WTC11 (cell line): ENCODE measurements around the gene TNRC6A. TPM values are rescaled to one million over a fixed set of nuclear protein-coding genes. Genes with fewer than 3 reads are reported as not detected.

ENCODE experiments used
- ATAC-seq: fragments of 200-7000 bp; cut with Tn5 transposase; 2 replicates; pipeline ENCODE4 v1.10.0; 2021; ENCODE audit warnings: mild to moderate bottlenecking, moderate library complexity
- CTCF ChIA-PET: fragments of 300-600 bp; sonication (Branson Sonifier 250); formaldehyde crosslinking; loops from one replicate; lab custom pipeline; 2021; ENCODE audit warnings: antibody characterized with exemption; lab: Charles Lee
- POLR2A ChIA-PET: fragments of 350-600 bp; sonication (Branson Sonifier 250); formaldehyde crosslinking; loops from one replicate; lab custom pipeline; 2021; ENCODE audit warnings: antibody characterized with exemption; lab: Charles Lee
- DNase-seq: peaks from one replicate; pipeline ENCODE4 v3.0.0; 2021; ENCODE audit warnings: low spot score
- H3K27ac Mint-ChIP-seq: 2 replicates; pipeline ENCODE4 v1.8.0; 2021; ENCODE audit warnings: mixed read lengths
- H3K27me3 Mint-ChIP-seq: 2 replicates; pipeline ENCODE4 v1.8.0; 2021; ENCODE audit warnings: low read depth, mild to moderate bottlenecking, moderate library complexity, mixed read lengths
- H3K36me3 Mint-ChIP-seq: 2 replicates; pipeline ENCODE4 v1.8.0; 2021; ENCODE audit warnings: mixed read lengths
- H3K4me1 Mint-ChIP-seq: 2 replicates; pipeline ENCODE4 v1.8.0; 2022; ENCODE audit warnings: mixed read lengths
- H3K4me3 Mint-ChIP-seq: 2 replicates; pipeline ENCODE4 v1.8.0; 2021; ENCODE audit warnings: mild to moderate bottlenecking, moderate library complexity, mixed read lengths
- H3K9me3 Mint-ChIP-seq: 2 replicates; pipeline ENCODE4 v1.8.0; 2021; ENCODE audit warnings: mixed read lengths
- ATF1 ChIP-seq: sonication (generic); formaldehyde crosslinking; IDR thresholded peaks from 2 replicates; pipeline ENCODE4 v1.8.1; 2023; ENCODE audit warnings: mild to moderate bottlenecking, moderate library complexity, missing genetic modification reagents
- CBFB ChIP-seq: sonication (generic); formaldehyde crosslinking; IDR thresholded peaks from 2 replicates; pipeline ENCODE4 v1.8.1; 2022; ENCODE audit warnings: mild to moderate bottlenecking, low read depth, missing genetic modification reagents
- CREM ChIP-seq: sonication (generic); formaldehyde crosslinking; IDR thresholded peaks from 2 replicates; pipeline ENCODE4 v1.8.1; 2022; ENCODE audit warnings: mild to moderate bottlenecking, missing genetic modification reagents, moderate library complexity
- ELF4 ChIP-seq: sonication (generic); formaldehyde crosslinking; IDR thresholded peaks from 2 replicates; pipeline ENCODE4 v1.8.1; 2022; ENCODE audit warnings: low read depth, mild to moderate bottlenecking, moderate library complexity, missing genetic modification reagents
- GABPB1 ChIP-seq: sonication (generic); formaldehyde crosslinking; IDR thresholded peaks from 2 replicates; pipeline ENCODE4 v1.8.1; 2023; ENCODE audit warnings: mild to moderate bottlenecking, missing genetic modification reagents
- NFATC4 ChIP-seq: fragments of 250-450 bp; sonication (Bioruptor Pico); IDR thresholded peaks from 2 replicates; pipeline ENCODE4 v1.9.0; 2021; ENCODE audit warnings: mild to moderate bottlenecking
- NFE2L1 ChIP-seq: sonication (generic); formaldehyde crosslinking; IDR thresholded peaks from 2 replicates; pipeline ENCODE4 v1.8.1; 2023; ENCODE audit warnings: missing genetic modification reagents
- ZBTB21 ChIP-seq: sonication (generic); formaldehyde crosslinking; IDR thresholded peaks from 2 replicates; pipeline ENCODE4 v1.8.1; 2023; ENCODE audit warnings: mild to moderate bottlenecking, missing genetic modification reagents, borderline replicate concordance
- ZNF121 ChIP-seq: sonication (generic); formaldehyde crosslinking; IDR thresholded peaks from 2 replicates; pipeline ENCODE4 v1.8.0; 2023; ENCODE audit warnings: missing genetic modification reagents
- ZNF232 ChIP-seq: sonication (generic); formaldehyde crosslinking; IDR thresholded peaks from 2 replicates; pipeline ENCODE4 v1.8.0; 2022; ENCODE audit warnings: mild to moderate bottlenecking, missing genetic modification reagents
- ZNF416 ChIP-seq: fragments of 250-450 bp; sonication (Bioruptor Pico); IDR thresholded peaks from 2 replicates; pipeline ENCODE4 v1.9.0; 2021; ENCODE audit warnings: mild to moderate bottlenecking, inconsistent platforms
- ZNF423 ChIP-seq: fragments of 250-450 bp; sonication (Bioruptor Pico); IDR thresholded peaks from 2 replicates; pipeline ENCODE4 v2.1.2; 2022; ENCODE audit warnings: mild to moderate bottlenecking, moderate library complexity
- total RNA-seq: library from RNA; stranded (reverse); gene quantifications from 3 replicates; pipeline ENCODE4 v1.2.3, GENCODE V29; 2021
- TF ChIP-seq, protein P1 (sequence below): sonication (generic); formaldehyde crosslinking; IDR thresholded peaks from 2 replicates; pipeline ENCODE4 v1.8.1; 2023; ENCODE audit warnings: mild to moderate bottlenecking, missing genetic modification reagents
- TF ChIP-seq, protein P2 (sequence below): sonication (generic); formaldehyde crosslinking; IDR thresholded peaks from 2 replicates; pipeline ENCODE4 v1.8.0; 2022; ENCODE audit warnings: mild to moderate bottlenecking, missing genetic modification reagents
- TF ChIP-seq, protein P3 (sequence below): sonication (generic); formaldehyde crosslinking; IDR thresholded peaks from 2 replicates; pipeline ENCODE4 v1.8.1; 2022; ENCODE audit warnings: mild to moderate bottlenecking, moderate library complexity, missing genetic modification reagents
- TF ChIP-seq, protein P4 (sequence below): sonication (generic); formaldehyde crosslinking; IDR thresholded peaks from 2 replicates; pipeline ENCODE4 v1.8.0; 2022; ENCODE audit warnings: mild to moderate bottlenecking, missing genetic modification reagents

TNRC6A gene
- total RNA-seq, 1 experiment from 2014 or later = 86.3 TPM

GRCh38 chr16:24834459-24835335, 105.2 kb downstream of the TNRC6A start:
- no peak overlapping the region for H3K27ac Mint-ChIP-seq
- no peaks in the 10 kb centered on the region for H3K9me3 Mint-ChIP-seq
- H3K4me1 Mint-ChIP-seq = no peaks in the 10 kb centered on the region

GRCh38 chr16:24836836-24837235, 107.4 kb downstream of the TNRC6A start:
- Mint-ChIP-seq H3K9me3 (no peaks in the 10 kb centered on the region), H3K4me3 (no peak overlapping the region), H3K4me1 (no peaks in the 10 kb centered on the region), H3K36me3 (no peaks in the 10 kb centered on the region), H3K27ac (no peak overlapping the region), H3K27me3 (no peaks in the 10 kb centered on the region)
- DNase-seq (no peak), ATAC-seq (no peak)
- CTCF ChIA-PET = no interaction called here
- no peak for TF ChIP-seq ZNF423 (CRISPR knock-in tag)
- TF ChIP-seq ZNF232 (CRISPR knock-in tag) = no peak
- TF ChIP-seq, protein P1, sequence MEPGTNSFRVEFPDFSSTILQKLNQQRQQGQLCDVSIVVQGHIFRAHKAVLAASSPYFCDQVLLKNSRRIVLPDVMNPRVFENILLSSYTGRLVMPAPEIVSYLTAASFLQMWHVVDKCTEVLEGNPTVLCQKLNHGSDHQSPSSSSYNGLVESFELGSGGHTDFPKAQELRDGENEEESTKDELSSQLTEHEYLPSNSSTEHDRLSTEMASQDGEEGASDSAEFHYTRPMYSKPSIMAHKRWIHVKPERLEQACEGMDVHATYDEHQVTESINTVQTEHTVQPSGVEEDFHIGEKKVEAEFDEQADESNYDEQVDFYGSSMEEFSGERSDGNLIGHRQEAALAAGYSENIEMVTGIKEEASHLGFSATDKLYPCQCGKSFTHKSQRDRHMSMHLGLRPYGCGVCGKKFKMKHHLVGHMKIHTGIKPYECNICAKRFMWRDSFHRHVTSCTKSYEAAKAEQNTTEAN (CRISPR knock-in tag) = no peak
- no peak for TF ChIP-seq ZNF416 (CRISPR knock-in tag)
- TF ChIP-seq, protein P2, sequence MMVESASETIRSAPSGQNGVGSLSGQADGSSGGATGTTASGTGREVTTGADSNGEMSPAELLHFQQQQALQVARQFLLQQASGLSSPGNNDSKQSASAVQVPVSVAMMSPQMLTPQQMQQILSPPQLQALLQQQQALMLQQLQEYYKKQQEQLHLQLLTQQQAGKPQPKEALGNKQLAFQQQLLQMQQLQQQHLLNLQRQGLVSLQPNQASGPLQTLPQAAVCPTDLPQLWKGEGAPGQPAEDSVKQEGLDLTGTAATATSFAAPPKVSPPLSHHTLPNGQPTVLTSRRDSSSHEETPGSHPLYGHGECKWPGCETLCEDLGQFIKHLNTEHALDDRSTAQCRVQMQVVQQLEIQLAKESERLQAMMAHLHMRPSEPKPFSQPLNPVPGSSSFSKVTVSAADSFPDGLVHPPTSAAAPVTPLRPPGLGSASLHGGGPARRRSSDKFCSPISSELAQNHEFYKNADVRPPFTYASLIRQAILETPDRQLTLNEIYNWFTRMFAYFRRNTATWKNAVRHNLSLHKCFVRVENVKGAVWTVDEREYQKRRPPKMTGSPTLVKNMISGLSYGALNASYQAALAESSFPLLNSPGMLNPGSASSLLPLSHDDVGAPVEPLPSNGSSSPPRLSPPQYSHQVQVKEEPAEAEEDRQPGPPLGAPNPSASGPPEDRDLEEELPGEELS (CRISPR knock-in tag) = no peak
- no peak for TF ChIP-seq CREM (CRISPR knock-in tag)
- TF ChIP-seq, protein P3, sequence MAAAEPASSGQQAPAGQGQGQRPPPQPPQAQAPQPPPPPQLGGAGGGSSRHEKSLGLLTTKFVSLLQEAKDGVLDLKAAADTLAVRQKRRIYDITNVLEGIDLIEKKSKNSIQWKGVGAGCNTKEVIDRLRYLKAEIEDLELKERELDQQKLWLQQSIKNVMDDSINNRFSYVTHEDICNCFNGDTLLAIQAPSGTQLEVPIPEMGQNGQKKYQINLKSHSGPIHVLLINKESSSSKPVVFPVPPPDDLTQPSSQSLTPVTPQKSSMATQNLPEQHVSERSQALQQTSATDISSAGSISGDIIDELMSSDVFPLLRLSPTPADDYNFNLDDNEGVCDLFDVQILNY (CRISPR knock-in tag) = no peak
- TF ChIP-seq NFE2L1 = no peak
- no peak for TF ChIP-seq GABPB1
- TF ChIP-seq, protein P4, sequence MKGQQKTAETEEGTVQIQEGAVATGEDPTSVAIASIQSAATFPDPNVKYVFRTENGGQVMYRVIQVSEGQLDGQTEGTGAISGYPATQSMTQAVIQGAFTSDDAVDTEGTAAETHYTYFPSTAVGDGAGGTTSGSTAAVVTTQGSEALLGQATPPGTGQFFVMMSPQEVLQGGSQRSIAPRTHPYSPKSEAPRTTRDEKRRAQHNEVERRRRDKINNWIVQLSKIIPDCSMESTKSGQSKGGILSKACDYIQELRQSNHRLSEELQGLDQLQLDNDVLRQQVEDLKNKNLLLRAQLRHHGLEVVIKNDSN (CRISPR knock-in tag) = no peak
- POLR2A ChIA-PET = no interaction called here

More at GRCh38 chr16:24834459-24835335, 105.2 kb downstream of the TNRC6A start:
- Mint-ChIP-seq H3K27me3 (no peaks in the 10 kb centered on the region), H3K36me3 (no peaks in the 10 kb centered on the region), H3K4me3 (no peak overlapping the region)
- POLR2A ChIA-PET = no interaction called here
- ATAC-seq (peak; percentile 88), DNase-seq (peak; percentile 52)
- CTCF ChIA-PET = interaction anchor here (0.5 to 1.9 kb wide), 20 partner anchors 11 to 391 kb away, joined by 3 to 10 read pairs (median 4); partner anchors contain the start of genes LCMT1 and SLC5A11
- TF ChIP-seq ELF4 (CRISPR knock-in tag) (no peak), ZNF121 (peak; percentile 62; the same call in 1 of the 2 replicates), CBFB (no peak), ATF1 (CRISPR knock-in tag) (no peak)
- TF ChIP-seq, all 79 proteins: peak for 1

- no peak for TF ChIP-seq NFATC4 (CRISPR knock-in tag)
- no peak for TF ChIP-seq NFE2L1
- TF ChIP-seq ZBTB21 (CRISPR knock-in tag) = no peak
- no peak for ATAC-seq
- no peak for DNase-seq
- ChIA-PET CTCF (no interaction called here), POLR2A (no interaction called here)
- H3K9me3 Mint-ChIP-seq = no peaks in the 10 kb centered on the region
- no peak overlapping the region for H3K27ac Mint-ChIP-seq
- no peaks in the 10 kb centered on the region for H3K36me3 Mint-ChIP-seq
- H3K27me3 Mint-ChIP-seq = no peaks in the 10 kb centered on the region
- H3K4me1 Mint-ChIP-seq = no peaks in the 10 kb centered on the region
- H3K4me3 Mint-ChIP-seq = no peak overlapping the region
Measured at GRCh38 chr16:24837969-24838368, 108.5 kb downstream of the TNRC6A start.
